GM21447 (cell line): ENCODE results near the gene FA2H.
"Not testable (repeated sequence)": the region's sequence is repeated elsewhere in the genome, so short reads cannot be mapped to it uniquely, and the experiment has no call there.

ENCODE experiments used
- ATAC-seq: cut with Tn5 transposase; IDR thresholded peaks from one replicate; pipeline ENCODE4 v1.9.1; 2021; ENCODE audit not compliant: unreplicated experiment

FA2H gene

GRCh38 chr16:74695450-74696422 is 78.9 kb downstream of the FA2H start:
- ATAC-seq: peak; percentile 81

- no peak for ATAC-seq
Measured at GRCh38 chr16:74691093-74691855, 83.3 kb downstream of the FA2H start.

- ATAC-seq: no peak
Measured at GRCh38 chr16:74682556-74682955, 92.1 kb downstream of the FA2H start.

- ATAC-seq: no peak
Measured at GRCh38 chr16:74680681-74681080, 93.9 kb downstream of the FA2H start.

GRCh38 chr16:74679983-74680382 is 94.6 kb downstream of the FA2H start:
- no peak for ATAC-seq

- ATAC-seq: no peak
Measured at GRCh38 chr16:74677868-74678267, 96.8 kb downstream of the FA2H start.

- ATAC-seq: no peak
Measured at GRCh38 chr16:74673876-74674275, 100.7 kb downstream of the FA2H start.

- ATAC-seq: not testable (repeated sequence)
Measured at GRCh38 chr16:74668877-74669276, 105.7 kb downstream of the FA2H start.

GRCh38 chr16:74667255-74667700 is 107.3 kb downstream of the FA2H start:
- ATAC-seq: no peak

GRCh38 chr16:74666425-74667254 is 108.0 kb downstream of the FA2H start, which contains the start of gene RFWD3:
RFWD3 (minus strand) TSS chr16:74666877; CDS start chr16:74661449, 5,428 bp downstream.
- ATAC-seq: peak; percentile 100

GRCh38 chr16:74666010-74666421 is 108.6 kb downstream of the FA2H start:
- no peak for ATAC-seq
